ENCODE data around the gene ROMO1.
"Not testable (repeated sequence)": the region's sequence is repeated elsewhere in the genome, so short reads cannot be mapped to it uniquely, and the experiment has no call there.

ROMO1 gene

GRCh38 chr20:35681960-35682359, 17.2 kb upstream of the ROMO1 start:
- no peak for DNase-seq

GRCh38 chr20:35685368-35685767, 13.8 kb upstream of the ROMO1 start:
- not testable (repeated sequence) for DNase-seq

- DNase-seq: not testable (repeated sequence)
Measured at GRCh38 chr20:35686872-35687271, 12.3 kb upstream of the ROMO1 start.

GRCh38 chr20:35690265-35690664, 8.9 kb upstream of the ROMO1 start:
- DNase-seq: no peak

GRCh38 chr20:35695245-35695749, 3.9 kb upstream of the ROMO1 start:
- DNase-seq: no peak

- no peak for DNase-seq
Measured at GRCh38 chr20:35695978-35696377, 3.2 kb upstream of the ROMO1 start.

- DNase-seq: no peak
Measured at GRCh38 chr20:35697696-35698297, 1.4 kb upstream of the ROMO1 start.

GRCh38 chr20:35698298-35699126, 693 bp upstream of the ROMO1 start:
- DNase-seq: peak in 4 of 14 donors; percentile 20 to 42 (median 33)

- no peak for DNase-seq
Measured at GRCh38 chr20:35699957-35700624, 886 bp downstream of the ROMO1 start.

- no peak for DNase-seq
Measured at GRCh38 chr20:35700625-35701148, 1.5 kb downstream of the ROMO1 start.

- DNase-seq: no peak
Measured at GRCh38 chr20:35702051-35702823, 3.0 kb downstream of the ROMO1 start.

- DNase-seq: no peak
Measured at GRCh38 chr20:35702824-35703695, 3.9 kb downstream of the ROMO1 start.

GRCh38 chr20:35704514-35705261, 5.5 kb downstream of the ROMO1 start:
- DNase-seq: no peak

- not testable (repeated sequence) for DNase-seq
Measured at GRCh38 chr20:35705894-35706293, 6.7 kb downstream of the ROMO1 start.

- not testable (repeated sequence) for DNase-seq
Measured at GRCh38 chr20:35706591-35707529, 7.7 kb downstream of the ROMO1 start.

GRCh38 chr20:35708502-35708901, 9.3 kb downstream of the ROMO1 start:
- DNase-seq: no peak

- no peak for DNase-seq
Measured at GRCh38 chr20:35709259-35709658, 10.1 kb downstream of the ROMO1 start.

- DNase-seq: no peak
Measured at GRCh38 chr20:35710039-35710438, 10.8 kb downstream of the ROMO1 start.

GRCh38 chr20:35710884-35711587, 11.8 kb downstream of the ROMO1 start:
- DNase-seq: no peak

Data from C1 segment of cervical spinal cord (tissue), 14 donors.